Activated T-helper 1 cell treated with Interleukin-2 at 50 U/mL for 16 hours (primary cell): ENCODE data around the gene XXYLT1.

Experiments
- DNase-seq: peaks from one replicate; pipeline ENCODE4 v3.0.0-alpha.2; 2020; ENCODE audit warnings: low read depth

The XXYLT1 gene

DNA sequence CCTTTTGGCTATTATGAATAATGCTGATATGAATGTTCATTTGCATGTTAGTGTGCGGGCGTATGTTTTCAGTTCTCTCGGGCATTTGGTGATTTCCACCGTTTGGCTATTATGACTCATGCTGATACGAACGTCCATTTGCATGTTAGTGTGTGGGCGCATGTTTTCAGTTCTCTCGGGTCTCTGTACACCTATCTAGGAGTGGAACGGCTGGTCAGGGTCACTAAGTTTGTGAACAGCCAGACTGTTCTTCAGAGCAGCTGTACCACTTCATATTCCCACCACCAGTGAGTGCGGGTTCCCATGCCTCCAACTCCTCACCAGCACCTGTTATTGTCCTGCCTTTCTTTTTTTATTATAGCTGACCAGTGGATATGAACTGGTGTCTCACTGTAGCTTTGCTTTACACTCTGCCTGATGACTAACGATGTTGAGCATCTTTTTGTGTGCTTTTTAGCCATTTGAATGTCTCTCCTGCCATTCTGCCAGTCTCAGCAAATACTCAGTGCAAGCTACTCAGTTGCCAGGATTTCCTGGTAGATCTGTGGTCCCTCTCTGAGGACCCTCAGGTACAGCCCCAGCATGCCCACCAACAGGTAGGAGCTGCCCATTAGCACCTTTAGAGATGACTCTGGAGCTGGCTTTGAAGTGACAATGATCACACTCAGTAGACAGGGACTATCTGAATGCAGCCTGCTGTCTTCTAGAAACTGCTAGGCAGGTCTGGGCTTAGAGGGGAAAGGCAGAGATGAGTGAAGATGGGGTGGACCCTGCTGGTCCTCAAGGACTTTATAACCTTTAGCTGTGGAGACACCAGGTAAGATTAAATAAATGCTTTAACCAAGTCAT lies 141.1 kb downstream of the XXYLT1 start:
- DNase-seq, result no peak

DNA sequence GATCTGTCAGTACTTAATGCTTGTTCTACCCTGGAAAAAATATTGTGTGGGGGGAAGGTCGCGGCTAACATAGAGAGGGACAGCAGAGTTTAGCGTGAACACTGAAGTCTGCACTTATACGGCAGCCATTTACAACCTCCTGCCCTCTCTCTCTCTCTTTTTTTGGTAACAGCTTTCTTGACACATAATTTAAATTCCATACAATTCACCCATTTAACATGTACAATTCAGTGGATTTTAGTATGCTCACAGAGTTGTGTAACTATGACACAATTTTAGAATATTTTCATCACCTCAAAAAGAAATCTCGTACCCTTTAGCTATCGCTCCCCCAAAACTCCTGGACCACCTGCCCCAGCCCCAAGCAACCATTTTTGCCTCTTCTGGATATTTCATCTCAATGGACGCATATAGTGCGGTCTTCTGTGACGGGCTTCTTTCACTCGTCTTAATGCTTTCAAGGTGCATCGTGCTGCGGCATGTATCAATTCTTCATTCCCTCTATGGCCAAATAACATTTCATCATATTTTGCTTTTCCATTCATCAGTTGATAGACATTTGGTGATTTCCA lies 141.8 kb downstream of the XXYLT1 start:
- no peak for DNase-seq

DNA sequence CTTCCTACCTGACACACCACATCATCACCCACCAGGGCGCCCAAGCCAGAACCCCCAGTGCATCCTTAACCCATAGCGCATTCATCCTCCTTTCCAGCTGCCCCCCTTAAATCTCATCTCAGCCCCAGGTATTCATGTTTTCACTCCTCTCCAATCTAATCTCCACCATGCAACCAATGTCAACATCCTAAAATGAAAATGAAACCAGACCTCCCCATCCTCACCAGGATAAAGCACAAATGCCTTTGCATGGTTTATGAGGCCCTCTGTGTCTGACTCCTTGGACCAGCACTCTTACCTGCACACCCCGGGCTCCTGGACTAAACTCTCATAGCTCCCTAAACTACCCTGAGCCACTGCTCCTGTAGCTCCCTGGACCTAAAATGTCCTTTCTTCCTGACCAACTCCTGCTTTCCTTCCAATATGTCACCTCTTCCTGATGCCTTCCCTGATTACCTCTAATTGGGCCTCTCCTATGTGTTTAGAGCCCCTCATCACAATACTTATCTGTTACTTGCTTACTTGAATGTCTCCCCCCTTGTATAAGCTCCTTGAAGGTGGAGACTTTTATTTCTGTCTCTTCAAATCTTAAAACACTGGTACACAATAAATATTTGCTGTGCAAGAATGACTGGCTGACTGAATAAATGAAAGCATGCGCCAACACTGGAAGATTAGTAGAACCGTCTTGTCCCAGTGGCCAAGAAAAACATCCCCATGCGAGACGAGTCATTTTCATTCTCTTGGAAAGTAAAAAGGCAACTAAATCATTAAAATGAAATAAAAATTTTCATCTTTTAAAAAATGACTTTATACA lies 142.5 kb downstream of the XXYLT1 start:
- no peak for DNase-seq

DNA sequence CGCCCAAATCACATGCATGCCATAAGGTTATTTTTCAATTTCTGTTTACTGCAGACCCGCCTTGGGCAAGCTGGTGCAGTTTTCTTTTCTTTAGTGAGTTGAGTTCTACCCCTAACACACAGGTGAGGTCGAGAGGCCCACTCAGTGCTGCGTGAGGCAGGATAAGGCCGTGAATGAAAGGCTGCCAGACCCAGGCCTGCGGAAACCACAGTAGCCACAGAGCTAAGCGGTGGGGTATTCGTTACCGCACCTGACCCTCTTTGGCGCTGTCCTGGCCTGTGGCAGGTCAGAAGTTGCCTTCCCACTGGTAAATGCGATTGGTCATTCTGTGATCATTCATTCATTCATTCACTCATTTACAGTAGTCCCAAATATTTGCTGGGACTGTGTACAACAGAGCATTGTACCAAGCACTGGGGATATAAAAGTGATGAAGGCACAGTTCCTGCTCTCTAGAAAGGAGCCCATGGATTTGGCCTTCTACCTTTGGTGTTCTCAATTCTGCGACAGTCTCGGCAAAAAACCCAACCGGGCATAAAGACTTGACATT lies 144.8 kb downstream of the XXYLT1 start:
- DNase-seq, result no peak

DNA sequence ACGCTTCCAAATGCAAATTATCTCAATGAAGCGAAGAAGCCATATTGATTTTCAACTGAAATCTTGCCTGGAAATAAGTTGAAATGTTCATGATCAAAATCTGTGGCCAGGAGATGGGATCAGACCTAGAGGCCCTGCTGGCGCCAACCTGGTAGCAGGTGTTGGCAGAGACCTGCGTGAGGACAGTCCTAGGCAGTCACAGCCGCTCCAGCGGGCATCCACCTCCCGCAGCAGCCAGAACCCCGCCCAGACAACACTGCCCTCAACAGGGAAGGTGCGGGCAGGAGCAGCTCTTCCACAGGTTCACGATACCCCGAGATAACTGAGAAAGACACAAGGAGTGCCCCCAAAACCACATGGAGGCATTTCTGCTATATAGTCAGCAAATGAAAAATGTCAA lies 145.3 kb downstream of the XXYLT1 start:
- DNase-seq, result no peak

DNA sequence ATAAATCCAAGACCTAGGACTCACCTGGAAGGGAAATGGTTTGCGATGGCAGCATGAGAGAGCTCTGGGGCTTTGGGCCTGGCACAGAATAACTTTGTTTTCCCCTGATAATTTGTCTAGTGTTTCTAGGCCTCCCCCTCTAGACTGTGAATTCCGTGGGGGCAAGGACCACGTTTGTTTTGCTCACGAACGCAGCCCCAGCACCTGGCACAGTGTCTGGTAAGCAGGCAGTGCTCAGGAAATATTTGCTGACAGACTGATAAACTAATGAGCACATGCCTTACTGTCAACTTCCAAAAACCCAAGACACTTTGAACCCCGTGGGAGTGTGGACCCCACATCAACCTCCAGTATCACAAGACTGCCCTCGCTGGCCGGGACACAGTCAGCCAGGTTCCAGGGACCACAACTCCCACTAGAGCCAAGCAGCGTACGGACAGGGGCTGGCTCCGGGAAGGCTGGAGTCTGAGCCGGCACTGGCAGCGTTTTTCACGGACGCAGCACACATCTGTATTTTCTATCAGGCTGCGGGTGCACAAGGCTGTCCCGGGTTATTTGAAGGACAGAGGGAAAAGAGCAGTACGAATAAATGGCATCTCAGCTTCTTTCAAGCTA lies 146.5 kb downstream of the XXYLT1 start:
- no peak for DNase-seq

DNA sequence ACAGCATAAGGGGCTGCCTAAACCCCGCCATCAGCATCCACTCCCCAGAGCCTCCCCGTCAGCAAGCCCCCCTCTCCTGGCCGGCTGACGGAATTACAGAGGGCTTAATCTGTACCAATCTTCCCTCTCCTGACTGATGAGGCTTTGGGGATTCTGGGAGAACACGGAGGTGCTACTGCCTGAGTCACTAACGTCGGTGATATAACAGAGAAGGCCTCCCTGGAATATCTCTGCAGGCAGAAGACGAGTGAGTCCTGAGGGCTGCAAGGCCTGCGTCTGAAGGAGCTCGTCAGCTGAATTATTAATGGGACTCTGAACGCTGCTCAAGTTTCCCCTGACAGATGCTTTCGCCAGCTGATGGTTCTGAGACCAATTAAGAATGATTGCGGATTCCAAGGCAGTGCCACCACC lies 147.7 kb downstream of the XXYLT1 start:
- no peak for DNase-seq

DNA sequence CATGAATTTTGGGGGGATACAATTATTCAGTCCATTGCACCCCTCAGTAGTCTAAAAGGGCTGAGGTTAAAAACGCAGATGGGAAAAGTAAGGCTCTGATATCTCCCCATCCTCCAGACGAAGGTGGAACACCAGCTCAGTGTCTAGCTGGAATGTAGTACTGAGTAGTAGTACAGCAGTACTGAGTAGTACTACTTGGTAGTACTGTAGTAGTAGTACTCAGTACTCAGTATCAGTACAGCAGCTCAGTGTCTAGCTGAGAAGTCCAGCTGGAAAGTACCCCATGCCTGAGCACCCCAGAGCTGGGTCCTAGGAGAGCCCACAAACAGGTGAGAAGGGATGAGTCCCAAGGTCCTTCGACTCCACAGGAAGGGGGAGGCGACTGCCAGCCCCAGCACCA lies 148.7 kb downstream of the XXYLT1 start:
- DNase-seq, result no peak

DNA sequence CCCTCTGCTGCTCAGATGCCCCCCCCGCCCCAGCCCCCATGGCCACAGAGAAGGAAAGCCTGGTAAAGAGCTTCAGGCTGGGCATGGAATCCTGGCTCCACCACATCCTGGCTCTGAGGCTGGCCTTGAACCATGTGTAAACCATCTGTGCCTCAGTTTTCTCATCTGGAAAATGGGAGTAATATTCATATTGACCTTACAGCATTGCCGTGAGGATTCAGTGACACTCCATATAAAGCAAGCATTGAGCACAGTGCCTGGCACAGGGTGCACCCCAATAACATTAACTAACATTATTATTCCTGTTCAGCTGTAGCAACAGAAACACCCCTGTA lies 150.7 kb downstream of the XXYLT1 start:
- no peak for DNase-seq

DNA sequence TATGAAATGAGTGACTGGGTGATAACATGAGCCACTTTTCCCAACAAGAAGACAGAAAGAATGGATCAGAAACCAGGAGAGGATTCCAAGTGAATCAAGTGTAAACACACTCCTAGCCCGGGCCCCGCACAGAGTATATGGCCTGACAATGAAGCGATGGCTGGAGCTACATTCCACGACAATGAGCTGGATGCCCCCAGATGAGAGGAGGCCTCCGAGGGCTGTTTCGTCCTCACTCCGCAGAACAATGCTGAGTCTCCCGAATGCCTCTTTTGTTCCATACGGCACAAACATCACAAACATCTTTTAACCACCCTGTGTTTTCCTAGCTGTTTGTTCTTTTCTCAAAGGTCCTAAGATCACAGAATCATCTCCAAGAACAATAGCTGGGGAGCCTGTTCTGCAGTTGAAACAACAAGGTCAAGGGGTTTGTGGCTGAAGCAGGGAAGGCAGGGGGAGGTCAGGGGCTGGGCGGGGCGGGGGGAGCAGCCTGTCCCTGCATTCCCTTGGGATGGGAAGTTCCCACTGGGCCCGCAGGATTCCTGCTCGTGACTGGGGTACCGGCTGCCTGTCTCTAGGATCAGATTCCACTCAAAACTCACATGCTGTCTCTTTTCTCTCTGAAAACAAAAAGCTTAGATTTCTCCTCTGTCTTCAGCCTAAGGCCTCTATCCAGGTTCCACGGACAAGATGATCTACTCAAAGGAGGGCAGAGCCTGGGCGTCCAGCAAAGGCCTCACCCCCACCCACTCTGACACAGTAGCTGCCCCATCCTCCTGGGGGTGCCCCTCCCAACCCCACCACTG lies 151.3 kb downstream of the XXYLT1 start:
- no peak for DNase-seq

DNA sequence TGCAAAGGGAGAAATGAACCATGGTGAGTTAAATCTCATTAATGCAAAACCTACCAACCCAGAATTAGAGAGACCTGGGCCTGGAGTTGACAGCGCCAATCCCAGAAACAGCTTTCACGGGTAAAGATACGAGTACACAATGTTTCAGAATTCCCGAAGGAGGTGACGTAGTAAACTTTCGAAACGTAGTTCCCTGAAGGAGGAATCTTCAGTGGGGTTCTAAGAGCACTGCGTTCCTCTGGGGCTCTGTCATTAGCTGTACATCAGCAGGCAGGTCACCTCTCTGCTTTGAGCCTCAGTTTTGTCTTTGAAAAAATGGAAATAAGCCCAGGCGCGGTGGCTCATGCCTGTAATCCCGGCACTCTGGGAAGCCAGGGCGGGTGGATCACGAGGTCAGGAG lies 152.3 kb downstream of the XXYLT1 start:
- DNase-seq, result no peak

DNA sequence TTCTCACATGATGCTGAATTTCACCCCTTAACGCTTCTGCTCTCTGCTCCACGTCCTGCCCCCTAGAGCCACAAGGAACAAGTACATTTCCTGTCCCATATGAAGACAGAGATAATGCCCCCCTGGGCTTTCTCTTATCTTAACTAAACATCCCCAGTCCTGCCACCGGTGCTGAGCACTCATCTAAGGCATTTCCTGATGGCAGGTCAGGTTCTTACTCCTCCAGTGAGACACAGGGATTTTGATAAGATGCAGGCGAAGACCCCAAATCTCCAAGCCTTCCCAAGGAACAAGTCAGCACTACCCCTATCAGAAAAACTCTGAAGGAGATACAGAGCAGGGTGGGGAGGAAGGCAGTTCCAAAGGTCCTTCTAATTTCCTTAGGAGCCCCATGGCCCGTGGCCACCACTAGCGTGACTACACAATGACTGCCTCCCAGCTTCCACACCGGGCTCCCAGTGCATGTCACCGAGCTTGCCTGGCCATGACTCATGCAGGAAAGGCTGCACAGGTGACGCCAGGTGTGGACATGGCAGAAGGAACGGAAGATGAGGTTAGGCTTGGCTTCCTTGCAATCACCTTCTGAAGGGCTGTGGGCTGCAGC lies 152.9 kb downstream of the XXYLT1 start:
- no peak for DNase-seq

DNA sequence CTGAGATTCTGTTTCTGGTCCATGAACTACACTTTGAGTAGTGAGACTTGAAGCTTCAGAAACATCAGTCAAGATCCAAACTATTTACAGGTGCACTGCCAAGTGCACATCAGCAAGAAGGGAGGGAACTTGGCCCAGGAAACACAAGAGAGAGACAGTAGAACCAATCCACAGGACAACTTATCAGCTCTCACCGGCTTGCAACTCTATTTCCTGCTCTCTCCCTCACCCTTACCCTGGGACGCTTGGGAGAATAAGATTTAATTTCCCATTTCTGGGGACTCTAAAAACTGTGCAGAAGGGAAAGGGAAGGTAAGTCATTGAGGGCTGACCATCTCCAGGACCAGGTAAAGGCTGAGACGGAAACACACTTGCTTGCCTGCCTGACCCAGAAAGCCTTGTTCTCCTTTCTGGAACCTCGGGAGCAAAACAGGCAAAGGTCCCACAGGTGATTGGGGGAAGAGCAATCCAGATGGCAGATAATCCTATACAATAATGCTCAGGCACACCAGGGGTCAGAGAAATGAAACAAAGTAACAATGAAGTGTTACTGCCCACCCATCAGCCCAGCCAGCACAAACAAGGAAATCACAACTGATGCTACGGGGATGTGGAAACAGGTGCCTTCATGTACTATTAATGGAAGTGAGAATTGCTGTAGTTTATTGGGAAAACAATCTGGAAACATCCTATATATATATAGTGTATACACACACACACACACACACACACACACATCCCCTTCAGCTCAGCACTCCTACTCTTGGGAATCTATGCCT lies 154.4 kb downstream of the XXYLT1 start:
- DNase-seq, result no peak

DNA sequence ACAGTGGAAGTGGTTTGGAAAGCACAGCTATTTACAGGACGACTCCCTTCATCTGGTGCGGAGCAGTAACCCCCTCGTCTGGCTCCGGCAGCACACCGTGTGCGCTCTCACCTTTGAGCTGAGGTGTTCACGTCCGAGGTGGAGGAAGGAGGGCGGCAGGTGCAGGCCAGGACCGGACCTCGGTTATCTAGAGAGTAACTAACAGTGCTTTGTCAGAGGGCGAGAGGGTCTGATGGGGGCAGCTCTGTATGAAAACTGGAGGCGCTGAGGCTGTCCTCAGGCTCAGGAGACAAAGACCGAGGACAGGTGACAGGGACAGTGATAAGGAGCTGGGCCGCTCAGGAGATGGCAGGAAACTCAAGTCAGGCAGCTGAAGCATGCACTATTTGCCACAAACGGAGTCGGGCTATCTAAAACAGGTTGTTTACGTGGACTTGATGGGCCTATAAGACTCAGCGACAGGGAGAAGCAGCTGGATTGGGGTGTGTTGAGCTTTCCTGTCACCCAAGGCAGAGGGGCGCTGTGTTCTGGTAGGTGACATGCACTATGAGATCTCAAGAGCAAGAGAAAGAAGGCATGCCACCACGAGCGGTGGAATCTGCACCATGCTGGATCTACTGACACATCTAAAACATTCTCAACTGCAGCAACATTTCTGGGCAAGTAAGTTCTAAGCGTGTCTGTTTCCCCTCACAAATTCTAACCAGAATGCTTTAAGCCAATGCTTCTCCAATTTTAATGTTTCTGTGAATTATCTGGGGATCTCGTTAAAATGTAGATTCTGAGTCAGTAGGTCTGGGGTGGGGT lies 155.2 kb downstream of the XXYLT1 start:
- no peak for DNase-seq

DNA sequence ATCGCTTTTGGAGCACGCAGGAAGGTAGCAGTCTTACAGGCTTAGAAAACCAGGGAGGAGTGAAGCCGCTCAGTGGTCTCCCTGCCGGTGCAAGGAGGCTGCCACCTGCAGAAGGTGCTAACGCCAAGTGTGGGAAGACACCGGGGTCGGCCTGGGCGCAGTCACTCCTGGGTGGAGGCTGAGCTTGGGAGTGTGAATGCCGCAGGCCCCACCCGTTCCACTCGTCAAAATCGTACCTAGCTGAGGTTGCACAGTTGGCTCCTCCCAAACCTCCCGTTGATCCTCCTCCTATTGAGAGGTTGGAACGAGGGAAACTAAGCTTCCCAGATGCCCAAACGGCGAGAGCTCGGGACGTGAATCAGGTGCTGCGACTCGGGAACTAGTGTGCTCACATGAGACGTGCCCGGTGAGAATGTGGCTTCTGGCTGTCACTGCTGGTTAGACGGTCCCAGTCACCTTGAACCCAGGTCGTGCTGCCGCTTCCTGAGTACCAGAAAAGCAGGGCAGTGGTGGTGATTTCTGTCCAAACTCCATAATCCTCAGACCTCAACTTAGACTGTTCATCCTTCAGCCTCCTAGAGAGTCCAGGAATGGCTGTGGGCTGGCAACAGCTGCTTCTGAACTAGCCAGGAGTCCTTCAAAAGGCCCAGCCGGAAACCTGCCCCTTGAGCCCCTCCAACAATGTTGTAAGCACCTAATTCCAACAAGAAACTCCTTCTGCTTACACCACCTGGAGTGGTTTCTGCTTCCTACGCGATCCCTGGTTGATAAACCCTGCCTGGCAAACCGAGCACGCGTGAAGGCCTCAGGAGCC lies 156.0 kb downstream of the XXYLT1 start:
- no peak for DNase-seq

DNA sequence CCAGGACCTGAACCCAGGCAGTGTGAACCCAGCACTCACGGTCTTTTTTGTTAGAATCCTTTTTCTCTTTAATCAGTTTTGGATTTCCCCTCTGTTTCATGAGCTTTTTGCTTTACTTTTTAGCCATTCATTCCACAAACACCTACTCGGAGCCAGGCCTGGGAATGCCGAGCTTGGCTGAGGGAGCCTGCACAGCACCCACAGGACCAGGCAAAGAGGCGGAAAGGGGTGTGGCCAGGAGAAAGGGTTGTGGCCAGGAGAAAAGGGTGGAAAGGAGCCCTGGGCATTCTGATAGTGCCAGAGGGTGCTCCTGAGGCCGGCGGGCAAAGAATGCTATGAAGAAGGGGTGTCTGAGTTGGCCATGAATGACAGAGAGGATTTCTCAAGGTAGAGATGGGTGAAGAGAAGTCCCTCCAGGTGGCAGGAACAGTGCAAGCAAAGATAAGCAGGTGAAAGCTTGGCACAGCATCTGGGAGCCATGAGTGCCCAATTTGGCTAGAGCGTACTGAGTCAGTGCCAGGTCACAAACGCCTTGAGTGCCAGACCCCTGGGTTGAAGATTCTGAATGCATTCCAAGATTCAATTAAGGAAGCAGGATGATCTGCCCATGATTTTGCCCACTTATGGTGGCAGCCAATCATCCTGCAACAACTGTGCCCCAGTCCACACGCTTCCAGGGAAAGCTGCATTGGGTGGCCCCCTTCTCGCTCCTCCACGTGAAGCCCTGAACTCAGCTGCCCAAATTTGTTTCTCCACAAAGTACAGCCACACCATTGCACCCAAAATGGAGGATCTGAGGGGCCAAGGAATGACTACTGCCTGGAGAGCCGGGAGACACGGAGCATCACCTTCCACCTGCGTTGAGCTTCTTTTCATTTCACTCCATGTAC lies 157.2 kb downstream of the XXYLT1 start:
- DNase-seq, result no peak

DNA sequence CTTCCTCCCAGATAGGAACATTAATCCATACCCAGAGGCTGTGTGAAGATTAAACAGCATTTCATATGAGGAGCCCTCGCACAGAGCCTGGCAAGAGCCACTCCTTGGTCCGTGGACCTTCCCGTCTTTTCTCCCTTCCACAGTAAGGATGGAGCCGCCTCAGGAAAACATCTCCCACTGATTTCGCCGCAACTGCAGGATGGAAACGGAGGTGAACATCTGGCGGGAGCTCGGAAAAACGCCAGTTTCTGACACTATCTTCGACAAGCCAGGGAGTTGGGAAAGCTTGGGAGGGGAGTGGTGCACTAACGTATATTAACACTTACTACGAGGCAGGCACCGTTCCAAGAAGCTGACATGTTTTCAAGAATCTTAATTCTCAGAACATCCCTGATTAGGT lies 157.9 kb downstream of the XXYLT1 start:
- DNase-seq, result no peak

DNA sequence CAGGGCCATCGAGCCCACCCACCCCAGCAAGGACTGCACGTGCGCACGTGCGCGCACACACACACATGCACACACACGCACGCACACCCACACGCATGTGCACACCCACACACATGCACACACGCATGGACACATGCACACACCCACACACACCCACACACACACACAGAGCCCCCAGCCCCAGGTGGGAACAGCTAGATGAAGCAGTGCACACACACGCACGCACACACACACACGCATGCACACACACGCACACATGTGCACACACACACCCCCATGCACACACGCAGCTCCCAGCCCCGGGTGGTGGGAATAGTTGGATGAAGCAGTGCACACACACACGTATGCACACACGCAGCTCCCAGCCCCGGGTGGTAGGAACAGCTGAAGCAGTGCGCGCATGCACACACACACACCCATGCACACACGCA lies 158.6 kb downstream of the XXYLT1 start:
- DNase-seq, result no peak
